Lung (tissue), 12 donors: Measurements from ENCODE around the gene GPR152. TPM values are rescaled to one million over a fixed set of nuclear protein-coding genes. Genes with fewer than 3 reads are reported as not detected.
"Not testable (repeated sequence)": the region's sequence is repeated elsewhere in the genome, so short reads cannot be mapped to it uniquely, and the experiment has no call there.

ENCODE experiments used
- ATAC-seq: fragments of 200-7000 bp; cut with Tn5 transposase; one replicate; pipeline ENCODE4 v1.9.1; 2020; ENCODE audit warnings: moderate number of reproducible peaks; ENCODE audit not compliant: insufficient read depth, low FRiP score
- DNase-seq, 3 donors: peaks; one replicate each; pipeline ENCODE4 v3.0.0-alpha.2; 2013 to 2017
- H3K27ac ChIP-seq, 2 donors: one replicate each; pipeline ENCODE4 v1.5.1; 2013; ENCODE audit warnings: mild to moderate bottlenecking in 2 of 2, moderate library complexity in 2 of 2, control low read depth in 1 of 2, inconsistent platforms in 1 of 2, low read depth in 1 of 2, low read length in 1 of 2
- H3K27me3 ChIP-seq, 3 donors: one replicate each; pipeline ENCODE4 v1.5.1; 2013; ENCODE audit warnings: low read length in 2 of 3; ENCODE audit not compliant: control insufficient read depth in 3 of 3, insufficient read depth in 3 of 3
- H3K36me3 ChIP-seq, 4 donors: one replicate each; pipeline ENCODE4 v1.5.1; 2013; ENCODE audit warnings: low read length in 4 of 4, mild to moderate bottlenecking in 1 of 4, moderate library complexity in 1 of 4; ENCODE audit not compliant: control insufficient read depth in 4 of 4, insufficient read depth in 4 of 4
- H3K4me1 ChIP-seq, 5 donors: one replicate each; pipeline ENCODE4 v1.5.1; 2013; ENCODE audit warnings: low read length in 5 of 5, mild to moderate bottlenecking in 2 of 5, moderate library complexity in 1 of 5; ENCODE audit not compliant: control insufficient read depth in 5 of 5, insufficient read depth in 5 of 5
- H3K4me3 ChIP-seq: one replicate; pipeline ENCODE4 v1.5.1; 2013; ENCODE audit warnings: mild to moderate bottlenecking, control low read depth, moderate library complexity
- H3K9ac ChIP-seq, 2 donors: one replicate each; pipeline ENCODE4 v1.5.1; 2013; ENCODE audit warnings: low read length in 2 of 2, control low read depth in 1 of 2; ENCODE audit not compliant: insufficient read depth in 1 of 2
- H3K9me3 ChIP-seq, 4 donors: one replicate each; pipeline ENCODE4 v1.5.1; 2013; ENCODE audit warnings: low read length in 3 of 4, mild to moderate bottlenecking in 1 of 4, moderate library complexity in 1 of 4; ENCODE audit not compliant: control insufficient read depth in 4 of 4, insufficient read depth in 3 of 4
- WGBS, 2 donors: extraction: QIAGEN DNeasy Blood & Tissue Kit; methylation state at CpG; one replicate each; pipeline ENCODE4 v1.1.7; 2013; 5-methylcytosine and 5-hydroxymethylcytosine counted together
- polyA plus RNA-seq, 2 donors: library from polyadenylated mRNA; stranded (reverse); fragments of 200-250 nt; gene quantifications; one replicate each; pipeline ENCODE4 v1.2.1, GENCODE V29; 2013
- total RNA-seq, 2 donors: library from RNA; depleted of rRNA in 1 of 2; stranded (reverse); fragments of >200 nt in 1 of 2; gene quantifications; one replicate each; pipeline ENCODE4 v1.2.1, GENCODE V29; 2014 to 2021
- TF ChIP-seq, protein P1 (sequence below): IDR thresholded peaks from 2 replicates; pipeline ENCODE4 v1.5.1; 2012; ENCODE audit warnings: mild to moderate bottlenecking; ENCODE audit errors: control extremely low read depth, extremely low read depth
- donor health status: control.
- donor health status: control.
- donor health status: Bipolar disorder and iron deficiency.
- donor health status: healthy.
- donor health status: DM: yes; HTN: yes; CAD: no.

Gene GPR152
- total and polyA plus RNA-seq, 4 donors, result 0.06 TPM; not detected in 3

DNA sequence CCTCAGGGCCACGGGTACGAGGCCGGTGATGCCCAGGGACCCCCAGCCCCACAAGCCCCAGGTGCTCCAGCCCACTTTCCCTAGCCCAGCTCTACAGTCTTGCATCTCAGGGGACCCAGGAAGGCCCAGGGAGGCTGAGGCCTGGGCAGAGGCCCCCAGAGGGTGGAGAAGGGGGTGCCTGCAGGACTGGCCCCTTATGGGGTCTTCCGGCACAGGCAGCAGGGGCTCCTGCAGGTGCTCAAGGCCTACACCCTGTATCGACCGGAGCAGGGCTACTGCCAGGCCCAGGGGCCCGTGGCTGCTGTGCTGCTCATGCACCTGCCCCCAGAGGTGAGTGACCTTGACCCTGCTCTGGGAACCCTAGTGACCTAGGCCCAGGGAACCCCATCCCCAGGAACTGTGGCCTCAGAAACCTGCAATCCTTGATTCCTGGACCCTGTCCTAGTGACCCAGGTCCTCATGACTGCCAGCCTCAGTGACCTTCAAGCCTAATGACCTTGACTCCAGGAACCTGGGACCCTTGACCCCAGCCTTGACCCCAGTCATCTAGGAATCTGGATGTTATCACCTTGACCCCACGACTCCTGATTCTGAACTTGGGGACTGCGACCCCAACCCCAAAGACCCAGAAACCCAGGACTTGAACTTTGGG, 46.7 kb downstream of the GPR152 start:
- Histone ChIP-seq H3K4me3 (no peak overlapping the region), H3K4me1 (peaks cover 0 to 18% (median 8%) of the 10 kb centered on the region in 5 donors), H3K27me3 (no peaks in the 10 kb centered on the region), H3K9me3 (no peaks in the 10 kb centered on the region), H3K9ac (no peak overlapping the region), H3K36me3 (no peaks in the 10 kb centered on the region), H3K27ac (no peak overlapping the region)
- TF ChIP-seq, protein P1, sequence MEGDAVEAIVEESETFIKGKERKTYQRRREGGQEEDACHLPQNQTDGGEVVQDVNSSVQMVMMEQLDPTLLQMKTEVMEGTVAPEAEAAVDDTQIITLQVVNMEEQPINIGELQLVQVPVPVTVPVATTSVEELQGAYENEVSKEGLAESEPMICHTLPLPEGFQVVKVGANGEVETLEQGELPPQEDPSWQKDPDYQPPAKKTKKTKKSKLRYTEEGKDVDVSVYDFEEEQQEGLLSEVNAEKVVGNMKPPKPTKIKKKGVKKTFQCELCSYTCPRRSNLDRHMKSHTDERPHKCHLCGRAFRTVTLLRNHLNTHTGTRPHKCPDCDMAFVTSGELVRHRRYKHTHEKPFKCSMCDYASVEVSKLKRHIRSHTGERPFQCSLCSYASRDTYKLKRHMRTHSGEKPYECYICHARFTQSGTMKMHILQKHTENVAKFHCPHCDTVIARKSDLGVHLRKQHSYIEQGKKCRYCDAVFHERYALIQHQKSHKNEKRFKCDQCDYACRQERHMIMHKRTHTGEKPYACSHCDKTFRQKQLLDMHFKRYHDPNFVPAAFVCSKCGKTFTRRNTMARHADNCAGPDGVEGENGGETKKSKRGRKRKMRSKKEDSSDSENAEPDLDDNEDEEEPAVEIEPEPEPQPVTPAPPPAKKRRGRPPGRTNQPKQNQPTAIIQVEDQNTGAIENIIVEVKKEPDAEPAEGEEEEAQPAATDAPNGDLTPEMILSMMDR, result no peak
- ATAC-seq, result no peak
- WGBS, 2 donors, result 87% methylated on average over 9 of the region's 9 CpGs
- DNase-seq, result no peak

- TF ChIP-seq, protein P1, result no peak
- Histone ChIP-seq H3K9me3 (no peaks in the 10 kb centered on the region), H3K36me3 (peaks cover 0 to 5% (median 0%) of the 10 kb centered on the region in 4 donors), H3K4me1 (peaks cover 2 to 24% (median 10%) of the 10 kb centered on the region in 5 donors), H3K27ac (no peak overlapping the region), H3K27me3 (no peaks in the 10 kb centered on the region), H3K9ac (no peak overlapping the region), H3K4me3 (no peak overlapping the region)
- ATAC-seq (no peak), DNase-seq (no peak)
- WGBS, 2 donors, result 81 to 96% methylated on average over 6 of the region's 6 CpGs
These were observed 47.3 kb downstream of the GPR152 start for GRCh38 chr11:67405196-67405567.

GRCh38 chr11:67404515-67405195, 47.9 kb downstream of the GPR152 start:
- peaks cover 2 to 25% (median 9%) of the 10 kb centered on the region in 5 donors for H3K4me1 ChIP-seq
- DNase-seq (no peak), ATAC-seq (no peak)
- H3K9ac ChIP-seq, result no peak overlapping the region
- 52 to 55% methylated on average over 13 of the region's 13 CpGs for WGBS, 2 donors
- peak overlapping the region in 1 of 2 donors; percentile 51 for H3K27ac ChIP-seq
- H3K27me3 ChIP-seq, result no peaks in the 10 kb centered on the region
- H3K9me3 ChIP-seq, result no peaks in the 10 kb centered on the region
- TF ChIP-seq, protein P1, result no peak
- peaks cover 0 to 6% (median 0%) of the 10 kb centered on the region in 4 donors for H3K36me3 ChIP-seq
- no peak overlapping the region for H3K4me3 ChIP-seq

- not testable (repeated sequence) for H3K9ac ChIP-seq, H3K27me3 ChIP-seq, DNase-seq, ATAC-seq, H3K4me3 ChIP-seq, H3K27ac ChIP-seq, H3K9me3 ChIP-seq
- H3K4me1 ChIP-seq, result peaks cover 2 to 32% (median 9%) of the 10 kb centered on the region in 5 donors
- H3K36me3 ChIP-seq, result peaks cover 6 to 22% (median 13%) of the 10 kb centered on the region in 4 donors
- 83 to 93% methylated on average over 9 of the region's 9 CpGs for WGBS, 2 donors
These were observed 49.4 kb downstream of the GPR152 start for GRCh38 chr11:67403085-67403484.

GRCh38 chr11:67402192-67402839, 50.2 kb downstream of the GPR152 start:
- 47 to 49% methylated on average over 19 of the region's 19 CpGs for WGBS, 2 donors
- Histone ChIP-seq H3K36me3 (peaks cover 6 to 29% (median 17%) of the 10 kb centered on the region in 4 donors), H3K4me1 (peaks cover 2 to 37% (median 9%) of the 10 kb centered on the region in 5 donors), H3K27ac (peak overlapping the region; percentile 11 to 94), H3K9ac (peak overlapping the region in 1 of 2 donors; percentile 85)
- ATAC-seq, H3K4me3 ChIP-seq, H3K9me3 ChIP-seq, H3K27me3 ChIP-seq, DNase-seq: not testable (repeated sequence)
